HG03558 (cell line): ENCODE data around the gene HSF5.
"Not testable (repeated sequence)": the region's sequence is repeated elsewhere in the genome, so short reads cannot be mapped to it uniquely, and the experiment has no call there.

Source experiments
- ATAC-seq: cut with Tn5 transposase; IDR thresholded peaks from one replicate; pipeline ENCODE4 v1.9.1; 2021; ENCODE audit warnings: moderate number of reproducible peaks; ENCODE audit not compliant: unreplicated experiment; ENCODE audit errors: extremely low read depth

The HSF5 gene

DNA sequence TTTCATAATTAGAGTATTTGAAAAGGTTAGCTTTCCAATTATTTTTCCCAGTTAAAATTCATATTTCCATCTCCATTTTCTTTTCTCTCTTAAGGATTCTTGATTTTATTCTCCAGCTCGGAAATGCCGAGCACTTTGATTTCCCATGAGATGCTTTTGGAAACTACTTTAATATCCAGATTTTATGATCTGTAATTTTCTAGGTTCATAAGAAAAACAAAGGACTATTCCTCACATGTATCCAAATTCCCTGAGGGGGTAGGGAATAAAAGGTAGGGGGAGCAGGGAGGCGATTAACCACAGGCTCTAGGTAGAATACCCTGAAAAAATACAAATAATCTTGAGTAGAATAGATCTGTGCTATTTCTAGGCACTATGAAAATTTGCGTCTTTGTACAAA is 71.8 kb downstream of the HSF5 start:
- ATAC-seq: no peak

- no peak for ATAC-seq
These were observed 72.7 kb downstream of the HSF5 start for GRCh38 chr17:58415371-58416055.

DNA sequence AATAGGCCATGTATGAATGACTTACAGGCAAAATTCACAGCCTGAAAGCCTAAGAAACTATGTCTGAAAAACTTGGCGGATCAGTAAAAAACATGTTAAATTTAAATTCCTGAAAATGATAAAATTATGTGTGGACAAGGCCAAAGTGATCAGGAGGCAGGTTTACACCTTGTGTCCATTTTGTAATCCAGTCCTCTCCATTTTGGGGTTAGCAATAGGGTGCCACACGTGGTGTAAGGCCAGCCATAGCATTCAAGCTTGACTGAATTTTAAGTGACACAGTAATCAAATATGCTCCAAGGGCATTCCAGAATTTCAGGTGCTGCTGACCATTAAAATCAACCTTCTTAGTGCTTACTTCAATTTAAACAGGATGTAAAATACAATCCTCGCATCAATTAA is 73.6 kb downstream of the HSF5 start:
- no peak for ATAC-seq

- no peak for ATAC-seq
These were observed 74.5 kb downstream of the HSF5 start for GRCh38 chr17:58413684-58414083.

DNA sequence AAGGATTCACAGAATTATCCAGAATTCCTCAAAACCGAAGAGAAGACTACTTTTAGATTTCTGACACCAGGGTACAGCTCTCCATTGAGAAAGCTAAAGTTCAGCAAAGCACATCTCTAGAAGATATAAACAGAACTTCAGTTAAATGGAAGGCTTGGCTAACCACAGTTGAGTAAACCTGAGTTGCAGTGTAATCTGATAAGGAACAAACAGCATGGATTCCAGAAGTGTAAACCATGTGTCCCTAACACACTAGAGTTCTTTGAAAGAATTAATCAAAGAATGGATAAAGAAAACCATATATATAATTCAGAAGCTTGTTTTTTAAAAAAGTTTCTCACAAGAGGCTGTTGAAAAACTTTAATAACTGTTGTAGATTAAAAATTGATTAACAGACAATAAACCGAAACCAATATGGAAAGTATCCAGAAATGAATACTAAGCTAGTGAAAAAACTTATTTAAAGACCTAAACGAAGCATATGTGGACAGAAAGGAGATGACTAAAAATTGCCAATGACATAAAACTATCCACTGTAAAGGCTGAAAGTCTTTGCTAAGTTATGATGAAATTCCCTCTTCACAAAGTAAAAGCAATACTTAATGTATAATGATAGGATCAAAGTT is 75.1 kb downstream of the HSF5 start:
- ATAC-seq: no peak

DNA sequence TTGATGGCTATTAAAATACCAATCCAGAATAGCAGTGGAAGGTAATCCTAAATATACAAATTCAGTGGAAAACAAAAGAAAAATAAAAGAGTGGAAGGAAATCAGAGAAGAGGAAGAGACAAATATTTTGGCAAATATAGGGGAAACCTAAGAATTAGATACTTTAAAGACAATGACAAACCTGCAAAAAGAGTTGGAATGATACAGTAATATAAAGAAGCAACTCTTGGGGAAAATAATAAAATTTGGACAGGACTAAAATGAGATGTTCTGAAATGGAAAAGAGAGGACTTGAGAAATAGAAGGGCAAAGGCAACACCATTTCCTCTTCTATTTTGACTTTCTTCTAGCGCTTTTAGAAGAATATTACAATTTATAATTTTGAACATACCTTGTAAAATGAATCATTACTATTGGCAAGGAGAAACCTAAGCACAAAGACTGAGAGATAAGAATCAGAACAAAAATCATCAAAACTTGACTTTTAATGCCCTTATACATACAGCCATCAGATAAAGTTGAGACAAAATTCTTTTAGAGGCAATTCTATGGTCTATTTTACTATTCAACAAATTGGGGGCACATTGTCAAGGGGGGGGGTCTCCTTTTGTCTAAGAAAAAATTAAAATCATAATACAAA is 76.0 kb downstream of the HSF5 start:
- no peak for ATAC-seq

DNA sequence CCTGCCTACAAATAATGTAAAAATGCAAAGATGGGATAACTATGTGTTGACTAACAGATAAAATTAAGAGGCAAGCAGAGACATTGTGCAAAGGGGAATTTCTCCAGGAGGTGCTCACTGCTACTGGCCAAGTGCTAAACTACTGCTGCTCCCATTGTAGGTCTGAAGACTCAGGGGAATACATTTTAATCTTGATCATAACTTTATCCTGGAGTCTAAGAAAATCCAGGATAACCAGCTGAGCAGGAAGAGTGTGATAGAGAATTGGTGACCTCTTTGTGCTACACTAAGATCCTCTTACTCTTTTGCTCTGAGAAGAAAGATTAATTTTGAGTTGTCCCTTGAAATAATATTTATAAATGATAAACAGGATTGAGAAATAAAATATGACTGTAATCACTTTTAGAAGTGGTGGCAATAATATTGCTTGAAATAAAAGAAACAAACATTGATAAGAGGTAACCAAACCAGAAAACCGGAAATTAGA is 76.8 kb downstream of the HSF5 start:
- ATAC-seq: no peak

- ATAC-seq: no peak
These were observed 77.3 kb downstream of the HSF5 start for GRCh38 chr17:58410714-58411407.

- ATAC-seq: no peak
These were observed 78.8 kb downstream of the HSF5 start for GRCh38 chr17:58409432-58409831.

GRCh38 chr17:58403311-58403710 is 84.9 kb downstream of the HSF5 start:
- ATAC-seq: no peak

- no peak for ATAC-seq
These were observed 85.5 kb downstream of the HSF5 start for GRCh38 chr17:58402679-58403078.

GRCh38 chr17:58402047-58402446 is 86.2 kb downstream of the HSF5 start:
- no peak for ATAC-seq

DNA sequence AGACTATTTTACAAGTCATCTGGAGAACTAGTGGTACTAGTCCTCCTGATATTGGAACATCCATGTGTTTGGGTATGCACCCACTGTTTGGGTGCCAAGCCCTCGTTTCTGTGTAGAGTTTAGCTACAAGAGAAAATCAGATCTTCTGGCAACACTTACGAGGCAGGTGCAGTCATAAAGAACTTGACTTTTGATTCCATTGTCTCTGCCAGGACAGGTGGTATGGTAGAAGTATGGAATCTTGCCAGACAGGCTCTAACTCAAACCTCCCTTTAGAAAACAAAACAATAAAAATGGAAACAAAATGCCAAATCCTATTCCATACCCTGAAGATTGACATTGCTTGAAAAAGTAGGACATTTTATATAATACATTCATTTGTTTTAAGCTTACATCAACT is 86.9 kb downstream of the HSF5 start:
- no peak for ATAC-seq

DNA sequence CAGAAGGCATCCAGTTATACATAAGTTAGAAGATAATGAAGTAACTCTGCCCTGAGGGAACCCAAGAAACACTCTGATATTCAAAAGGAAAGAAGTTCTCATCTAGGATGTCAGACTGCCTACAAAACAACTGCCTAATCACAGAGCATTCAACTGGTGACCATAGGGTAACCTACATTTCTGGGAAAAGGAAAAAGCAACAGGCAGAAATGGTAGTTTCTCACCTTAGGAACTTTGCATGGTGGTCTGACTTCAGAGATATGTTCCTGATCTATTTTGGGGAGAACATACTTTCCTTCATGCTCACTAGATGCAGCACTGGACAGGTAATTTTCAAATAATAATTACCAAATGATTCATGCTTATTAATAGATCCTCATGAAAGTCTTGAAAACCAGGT is 87.4 kb downstream of the HSF5 start:
- ATAC-seq: no peak

DNA sequence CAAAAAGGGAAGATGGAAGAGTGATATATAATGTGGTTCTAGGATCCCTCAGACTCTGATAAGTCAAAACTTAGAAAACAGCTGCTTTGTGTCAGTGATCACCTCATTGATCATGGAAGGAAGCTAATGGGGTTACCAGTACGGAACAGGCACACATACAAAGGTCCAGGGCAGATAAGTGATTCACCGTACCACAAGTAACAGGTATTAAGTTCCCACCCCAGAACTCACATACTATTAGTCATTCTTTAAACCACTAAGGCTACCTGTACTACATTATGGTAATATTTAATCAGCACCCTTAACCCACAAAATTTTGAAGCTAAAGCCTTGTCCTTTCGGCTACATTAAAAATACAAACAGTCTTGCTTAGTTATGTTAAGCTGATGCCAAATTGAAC is 88.2 kb downstream of the HSF5 start:
- no peak for ATAC-seq

DNA sequence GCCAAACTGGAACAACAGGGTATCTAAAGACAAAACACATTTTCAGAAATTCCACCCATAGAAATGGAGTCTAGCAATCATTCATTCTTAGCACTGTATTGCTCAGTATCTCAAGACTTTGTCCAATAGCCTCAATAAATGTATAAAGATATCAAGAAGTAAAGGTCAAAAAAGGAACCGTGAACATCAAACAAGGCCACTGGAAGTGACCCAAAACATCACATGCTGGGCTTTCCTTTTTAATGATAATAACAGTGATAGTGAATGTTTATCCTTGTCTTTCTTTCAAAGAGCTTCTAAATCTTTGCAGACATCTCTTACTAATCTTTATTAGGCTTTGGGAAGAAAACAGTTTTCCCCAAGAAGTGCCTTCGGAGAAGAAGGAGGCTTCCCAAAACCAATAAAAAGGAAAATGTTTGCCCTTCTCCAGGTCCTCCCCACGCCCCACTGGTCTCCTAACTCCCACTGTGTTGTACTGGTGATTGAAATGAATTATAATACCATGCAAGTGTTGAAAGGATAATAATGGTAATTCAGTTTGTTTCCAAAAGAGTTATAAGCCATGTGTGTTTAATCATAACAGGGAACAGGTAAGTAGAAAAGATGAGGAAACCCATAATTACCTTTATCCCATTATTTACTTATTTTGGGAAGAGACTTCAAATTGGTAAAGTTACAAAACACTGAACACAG is 89.5 kb downstream of the HSF5 start:
- no peak for ATAC-seq

DNA sequence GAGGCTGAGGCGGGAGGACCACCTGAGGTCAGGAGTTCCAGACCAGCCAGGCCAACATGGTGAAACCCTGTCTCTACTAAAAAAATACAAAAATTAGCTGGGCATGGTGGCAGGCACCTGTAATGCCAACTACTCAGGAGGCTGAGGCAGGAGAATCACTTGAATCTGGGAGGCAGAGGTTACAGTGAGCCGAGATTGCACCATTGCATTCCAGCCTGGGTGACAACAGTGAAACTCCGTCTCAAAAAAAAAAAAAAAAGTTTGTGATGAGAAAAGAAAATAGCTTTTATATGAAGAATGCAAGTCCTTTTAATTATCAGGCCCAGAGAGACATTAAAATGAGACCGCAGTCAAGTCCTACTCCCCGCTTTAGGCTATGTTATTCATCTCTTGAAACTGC is 90.8 kb downstream of the HSF5 start:
- ATAC-seq: not testable (repeated sequence)

DNA sequence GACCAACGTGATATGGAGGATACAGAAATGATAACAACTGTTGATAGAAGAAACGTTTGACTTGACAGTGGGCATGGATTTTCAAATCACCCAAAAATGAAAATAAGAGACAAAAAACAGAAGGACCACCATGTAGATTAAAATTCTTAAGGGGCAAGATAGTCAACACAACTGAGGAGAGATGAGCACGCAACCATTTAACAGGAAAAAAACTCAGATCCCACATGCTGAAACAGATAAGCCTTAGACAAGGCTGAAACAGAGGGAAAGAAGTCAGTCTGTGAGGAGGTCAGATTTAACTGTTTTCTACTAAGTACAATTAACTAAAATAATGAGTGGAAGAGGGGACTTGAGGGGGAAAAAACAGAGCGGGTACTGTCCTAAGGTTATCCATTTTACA is 92.0 kb downstream of the HSF5 start:
- no peak for ATAC-seq

DNA sequence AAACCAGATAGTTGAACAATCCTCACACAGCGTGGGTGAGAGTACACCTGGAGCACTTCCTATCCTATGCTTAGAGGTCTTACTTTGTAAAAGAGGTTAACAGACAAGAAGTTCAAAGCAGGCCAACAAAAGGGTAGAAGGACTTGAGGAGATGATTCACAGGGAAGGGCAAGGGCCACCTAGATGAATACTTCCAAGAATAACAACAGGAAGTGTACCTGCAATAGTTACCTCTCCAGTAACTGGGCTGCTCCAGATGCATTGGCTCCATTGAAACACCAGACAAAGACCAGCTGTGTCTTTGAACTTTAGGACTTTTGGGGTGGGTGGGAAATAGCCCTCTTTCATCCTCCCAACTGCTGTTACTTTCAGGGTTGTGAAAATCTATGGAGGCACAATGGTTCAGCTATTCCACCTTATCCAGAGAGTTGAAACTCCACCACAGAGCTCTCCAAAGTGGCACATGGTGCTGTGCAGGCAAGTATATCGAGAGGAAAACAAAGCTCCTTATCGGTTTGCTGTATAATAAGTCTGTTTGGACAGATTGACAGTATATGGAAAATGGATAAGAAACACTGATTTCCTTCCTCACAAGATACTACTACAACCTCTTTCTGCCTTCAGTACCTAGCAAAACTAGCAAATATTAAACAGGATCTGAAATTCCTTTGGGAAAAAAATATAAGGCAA is 93.5 kb downstream of the HSF5 start:
- no peak for ATAC-seq
